ENCODE measurements around the gene TMC4. TPM values are rescaled to one million over a fixed set of nuclear protein-coding genes. Genes with fewer than 3 reads are reported as not detected.

Gene TMC4
- total and polyA plus RNA-seq, 12 donors = 0.59 to 11.6 (median 2.1) TPM

DNA sequence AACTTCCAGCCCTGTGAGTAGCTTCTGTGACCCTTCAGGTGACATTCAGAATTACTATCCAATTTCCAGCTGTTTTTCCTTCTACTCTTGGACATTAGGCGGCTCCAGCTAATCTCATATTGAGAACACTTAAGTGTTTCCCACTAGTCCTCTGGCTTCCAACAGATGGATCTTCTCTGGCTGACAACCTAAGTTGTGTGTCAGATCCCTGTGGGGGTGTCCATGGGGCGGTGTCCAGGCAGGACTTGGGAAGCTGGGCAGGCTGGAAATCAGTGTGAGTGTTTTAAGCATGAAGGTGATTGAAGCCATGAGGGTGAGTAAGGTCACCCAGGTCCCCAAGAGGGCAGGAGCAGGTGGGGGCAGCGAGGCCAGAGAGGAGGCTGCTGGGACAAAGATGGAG, 25.3 kb downstream of the TMC4 start:
- ATAC-seq = peak; percentile 10 to 82 (median 67)
- WGBS, 2 donors = 70 to 73% methylated on average over 3 of the region's 3 CpGs
- Histone ChIP-seq H3K9me3 (no peaks in the 10 kb centered on the region), H3K27me3 (no peaks in the 10 kb centered on the region), H3K27ac (peak overlapping the region in 7 of 10 donors; percentile 5 to 63 (median 40)), H3K4me3 (no peak overlapping the region), H3K4me1 (peaks cover 0 to 23% (median 7%) of the 10 kb centered on the region in 9 donors), H3K36me3 (peaks cover 9 to 100% (median 93%) of the 10 kb centered on the region in 9 donors)
- intact Hi-C loops (cut with DNase I) = no loop called here
- TF ChIP-seq, protein P1, sequence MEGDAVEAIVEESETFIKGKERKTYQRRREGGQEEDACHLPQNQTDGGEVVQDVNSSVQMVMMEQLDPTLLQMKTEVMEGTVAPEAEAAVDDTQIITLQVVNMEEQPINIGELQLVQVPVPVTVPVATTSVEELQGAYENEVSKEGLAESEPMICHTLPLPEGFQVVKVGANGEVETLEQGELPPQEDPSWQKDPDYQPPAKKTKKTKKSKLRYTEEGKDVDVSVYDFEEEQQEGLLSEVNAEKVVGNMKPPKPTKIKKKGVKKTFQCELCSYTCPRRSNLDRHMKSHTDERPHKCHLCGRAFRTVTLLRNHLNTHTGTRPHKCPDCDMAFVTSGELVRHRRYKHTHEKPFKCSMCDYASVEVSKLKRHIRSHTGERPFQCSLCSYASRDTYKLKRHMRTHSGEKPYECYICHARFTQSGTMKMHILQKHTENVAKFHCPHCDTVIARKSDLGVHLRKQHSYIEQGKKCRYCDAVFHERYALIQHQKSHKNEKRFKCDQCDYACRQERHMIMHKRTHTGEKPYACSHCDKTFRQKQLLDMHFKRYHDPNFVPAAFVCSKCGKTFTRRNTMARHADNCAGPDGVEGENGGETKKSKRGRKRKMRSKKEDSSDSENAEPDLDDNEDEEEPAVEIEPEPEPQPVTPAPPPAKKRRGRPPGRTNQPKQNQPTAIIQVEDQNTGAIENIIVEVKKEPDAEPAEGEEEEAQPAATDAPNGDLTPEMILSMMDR (IDR thresholded peaks at IDR 0.05) = peak in 1 of 9 donors; percentile 8
- peak; percentile 47 to 80 for DNase-seq

DNA sequence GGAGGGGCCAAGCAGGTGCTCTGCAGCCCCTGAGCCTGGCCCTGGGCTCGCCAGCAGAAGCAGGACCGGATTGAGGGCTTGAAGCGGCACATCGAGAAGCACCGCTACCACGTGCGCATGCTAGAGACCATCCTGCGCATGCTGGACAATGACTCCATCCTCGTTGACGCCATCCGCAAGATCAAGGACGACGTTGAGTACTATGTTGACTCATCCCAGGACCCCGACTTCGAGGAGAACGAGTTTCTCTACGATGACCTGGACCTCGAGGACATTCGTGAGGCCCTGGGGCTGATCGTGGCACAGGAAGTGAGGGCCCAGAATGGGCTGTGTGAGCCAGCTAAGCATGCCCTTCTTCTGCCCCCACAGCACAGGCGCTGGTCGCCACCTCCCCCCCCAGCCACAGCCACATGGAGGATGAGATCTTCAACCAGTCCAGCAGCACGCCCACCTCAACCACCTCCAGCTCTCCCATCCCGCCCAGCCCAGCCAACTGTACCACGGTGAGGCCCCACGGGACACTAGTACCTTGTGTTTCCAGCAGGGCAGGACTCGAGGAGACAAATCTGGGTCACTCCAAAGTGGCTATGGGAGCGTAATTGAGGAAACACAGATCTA, 27.3 kb downstream of the TMC4 start:
- intact Hi-C loops (cut with DNase I) = no loop called here
- H3K27ac ChIP-seq = no peak overlapping the region
- DNase-seq = no peak
- H3K4me1 ChIP-seq = peaks cover 0 to 32% (median 13%) of the 10 kb centered on the region in 9 donors
- H3K9me3 ChIP-seq = no peaks in the 10 kb centered on the region
- H3K4me3 ChIP-seq = no peak overlapping the region
- 87 to 91% methylated on average over 28 of the region's 28 CpGs for WGBS, 2 donors
- ATAC-seq = no peak
- peaks cover 9 to 98% (median 76%) of the 10 kb centered on the region in 9 donors for H3K36me3 ChIP-seq
- TF ChIP-seq, protein P1 (IDR thresholded peaks at IDR 0.05) = no peak
- no peaks in the 10 kb centered on the region for H3K27me3 ChIP-seq

DNA sequence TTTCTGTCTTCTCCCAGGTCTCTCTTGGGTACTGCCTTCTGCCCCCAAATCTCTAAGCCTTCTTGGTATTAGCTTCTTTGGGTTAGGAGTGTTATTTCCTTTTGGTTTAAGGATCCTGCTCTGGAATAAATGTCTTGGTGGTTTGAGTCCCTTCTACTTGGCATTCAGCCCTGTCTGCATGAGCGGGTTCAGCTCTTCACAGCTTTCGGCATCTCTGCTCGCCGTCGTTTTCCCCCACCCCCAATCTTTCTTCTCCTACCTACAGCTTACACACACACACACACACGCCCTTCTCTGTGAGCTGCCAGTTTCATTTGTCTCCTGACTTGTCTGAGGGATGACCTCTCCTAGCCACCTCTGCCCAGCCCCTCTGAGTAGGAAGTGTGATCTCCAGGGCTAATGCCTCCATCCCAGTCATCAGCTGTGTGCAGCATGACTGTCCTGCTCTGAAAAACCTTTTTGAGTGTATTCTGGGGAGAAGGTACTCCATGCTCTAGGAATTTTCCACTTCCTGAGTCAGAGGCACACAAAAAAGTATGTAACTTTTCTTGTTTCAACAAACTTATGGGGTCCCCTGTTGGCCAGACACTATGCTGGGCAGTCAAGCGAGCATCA, 30.7 kb downstream of the TMC4 start:
- intact Hi-C loops (cut with DNase I) = no loop called here
- Histone ChIP-seq H3K36me3 (peaks cover 9 to 72% (median 49%) of the 10 kb centered on the region in 9 donors), H3K9me3 (no peaks in the 10 kb centered on the region), H3K27ac (no peak overlapping the region), H3K27me3 (no peaks in the 10 kb centered on the region), H3K4me1 (peaks cover 12 to 47% (median 34%) of the 10 kb centered on the region in 9 donors), H3K4me3 (no peak overlapping the region)
- TF ChIP-seq, protein P1 (IDR thresholded peaks at IDR 0.05) = no peak
- DNase-seq (no peak), ATAC-seq (no peak)
- 81 to 84% methylated on average over 7 of the region's 7 CpGs for WGBS, 2 donors

DNA sequence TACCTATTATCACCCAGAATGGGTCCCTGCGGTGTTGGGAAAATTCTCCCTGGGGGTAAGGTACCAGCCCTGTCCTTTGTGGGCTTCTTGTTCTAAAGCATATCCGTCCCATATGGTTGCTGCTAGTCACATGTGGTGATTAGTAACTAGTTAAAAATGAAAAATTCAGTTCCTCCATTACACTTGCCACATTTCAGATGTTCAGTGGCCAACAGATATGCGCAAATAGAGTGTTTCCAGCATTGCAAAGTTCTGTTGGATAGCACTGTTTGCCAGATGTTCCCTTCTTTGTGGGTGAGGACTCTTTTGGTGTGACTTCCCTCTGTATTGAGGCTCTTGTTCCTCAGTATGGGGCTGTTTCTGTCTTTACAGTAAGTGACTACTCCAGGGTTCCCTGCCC, 31.6 kb downstream of the TMC4 start:
- no peak overlapping the region for H3K27ac ChIP-seq
- DNase-seq (no peak), ATAC-seq (no peak)
- no peaks in the 10 kb centered on the region for H3K27me3 ChIP-seq
- 91 to 93% methylated on average over 3 of the region's 3 CpGs for WGBS, 2 donors
- no peaks in the 10 kb centered on the region for H3K9me3 ChIP-seq
- H3K4me3 ChIP-seq = no peak overlapping the region
- TF ChIP-seq, protein P1 (IDR thresholded peaks at IDR 0.05) = no peak
- intact Hi-C loops (cut with DNase I) = no loop called here
- H3K4me1 ChIP-seq = peaks cover 13 to 44% (median 34%) of the 10 kb centered on the region in 9 donors
- H3K36me3 ChIP-seq = peaks cover 9 to 63% (median 40%) of the 10 kb centered on the region in 9 donors
